HepG2 (cell line): ENCODE data around the gene IFT88. TPM values are rescaled to one million over a fixed set of nuclear protein-coding genes. Genes with fewer than 3 reads are reported as not detected.
A peak's percentile ranks its signal among the peaks of the same experiment; 100 is the strongest.

Source experiments
- EHMT2 ChIP-seq: fragments of 200-600 bp; sonication (generic); IDR thresholded peaks from 2 replicates; pipeline ENCODE4 v1.7.0; 2017; ENCODE audit warnings: antibody characterized with exemption, low read depth, low read length, borderline replicate concordance
- ETV5 ChIP-seq: IDR thresholded peaks from 2 replicates; pipeline ENCODE4 v1.6.1; 2018; ENCODE audit warnings: missing biosample characterization, missing genetic modification reagents, inconsistent platforms, borderline replicate concordance
- FOXA3 ChIP-seq: IDR thresholded peaks from 2 replicates; pipeline ENCODE4 v1.6.1; 2016; ENCODE audit warnings: missing genetic modification reagents, missing compliant biosample characterization
- HOXA3 ChIP-seq: sonication (generic); formaldehyde crosslinking; IDR thresholded peaks from 2 replicates; pipeline ENCODE4 v1.5.0; 2020; ENCODE audit warnings: missing genetic modification reagents
- MAFF ChIP-seq: IDR thresholded peaks from 2 replicates; pipeline ENCODE4 v1.6.1; 2011; ENCODE audit warnings: low read depth, low read length, improper control_type of control experiment
- MATR3 ChIP-seq: sonication (generic); formaldehyde crosslinking; IDR thresholded peaks from 2 replicates; pipeline ENCODE4 v1.4.0; 2020; ENCODE audit warnings: missing genetic modification reagents
- MED8 ChIP-seq: sonication (generic); formaldehyde crosslinking; IDR thresholded peaks from 2 replicates; pipeline ENCODE4 v1.8.1; 2023; ENCODE audit warnings: mild to moderate bottlenecking, missing genetic modification reagents; ENCODE audit not compliant: insufficient replicate concordance
- MXD4 ChIP-seq: IDR thresholded peaks from 2 replicates; pipeline ENCODE4 v1.6.1; 2016; ENCODE audit warnings: mild to moderate bottlenecking, missing biosample characterization, missing genetic modification reagents
- NAIF1 ChIP-seq: sonication (generic); formaldehyde crosslinking; IDR thresholded peaks from 2 replicates; pipeline ENCODE4 v1.5.0; 2020; ENCODE audit warnings: mild to moderate bottlenecking, missing genetic modification reagents, borderline replicate concordance
- PTBP1 ChIP-seq: fragments of 200-400 bp; formaldehyde crosslinking; IDR thresholded peaks from 2 replicates; pipeline ENCODE4 v1.6.1; 2018; ENCODE audit warnings: low read length, low read depth; ENCODE audit not compliant: poor library complexity, severe bottlenecking
- RERE ChIP-seq: IDR thresholded peaks from 2 replicates; pipeline ENCODE4 v1.6.1; 2016; ENCODE audit warnings: low read depth, missing genetic modification reagents, missing compliant biosample characterization
- REST ChIP-seq, 2 experiments: IDR thresholded peaks; 2 replicates each; pipeline ENCODE4 v1.6.1; 2011 to 2012; ENCODE audit warnings: low read length in 2 of 2, borderline replicate concordance in 1 of 2, low read depth in 1 of 2, mild to moderate bottlenecking in 1 of 2, moderate library complexity in 1 of 2
- SMARCC2 ChIP-seq: fragments of 450-650 bp; IDR thresholded peaks from 2 replicates; pipeline ENCODE4 v1.6.1; 2017; ENCODE audit warnings: antibody characterized with exemption, mild to moderate bottlenecking
- TARDBP ChIP-seq: sonication (generic); formaldehyde crosslinking; IDR thresholded peaks from 2 replicates; pipeline ENCODE4 v1.8.0; 2022; ENCODE audit warnings: mild to moderate bottlenecking, missing genetic modification reagents
- ZNF234 ChIP-seq: sonication (generic); formaldehyde crosslinking; conservative IDR thresholded peaks from 2 replicates; pipeline ENCODE4 v1.5.1; 2020; ENCODE audit warnings: mild to moderate bottlenecking, missing genetic modification reagents
- ZNF354B ChIP-seq: sonication (generic); formaldehyde crosslinking; IDR thresholded peaks from 2 replicates; pipeline ENCODE4 v1.8.0; 2022; ENCODE audit warnings: mild to moderate bottlenecking, missing genetic modification reagents
- ZNF446 ChIP-seq: sonication (generic); formaldehyde crosslinking; IDR thresholded peaks from 2 replicates; pipeline ENCODE4 v1.5.0; 2020; ENCODE audit warnings: mild to moderate bottlenecking, missing genetic modification reagents
- ZNF713 ChIP-seq: sonication (generic); formaldehyde crosslinking; IDR thresholded peaks from 2 replicates; pipeline ENCODE4 v1.4.0; 2020; ENCODE audit warnings: mild to moderate bottlenecking, missing genetic modification reagents
- ZNF878 ChIP-seq: sonication (generic); formaldehyde crosslinking; IDR thresholded peaks from 2 replicates; pipeline ENCODE4 v1.8.1; 2023; ENCODE audit warnings: mild to moderate bottlenecking, missing genetic modification reagents, moderate library complexity
- ZSCAN21 ChIP-seq: sonication (generic); formaldehyde crosslinking; IDR thresholded peaks from 2 replicates; pipeline ENCODE4 v1.8.0; 2022; ENCODE audit warnings: mild to moderate bottlenecking, missing genetic modification reagents, moderate library complexity, borderline replicate concordance
- polyA plus RNA-seq, 8 experiments: library from polyadenylated mRNA; depleted of rRNA in 3 of 8; stranded (reverse) in 7 of 8; unstranded in 1 of 8; fragments of >200 nt; fragmentation: Illumina TruSeq in 4 of 8; extraction: Trizol in 4 of 8; gene quantifications; 2 replicates each; pipeline versions ENCODE4 v1.2.1 to v1.2.3, GENCODE V29; 2011 to 2016; ENCODE audit warnings: low read depth in 4 of 8, missing spikeins in 1 of 8, mixed read lengths in 1 of 8; ENCODE audit not compliant: insufficient read depth in 1 of 8
- total RNA-seq, 5 experiments: library from RNA; depleted of rRNA; stranded (reverse); fragments of >200 nt; fragmentation: Illumina TruSeq; extraction: Trizol; gene quantifications; 2 replicates each; pipeline ENCODE4 v1.2.3, GENCODE V29; 2016; ENCODE audit warnings: low read depth in 1 of 5

IFT88 gene
- total and polyA plus RNA-seq, 2 of the 13 experiments (the other 11 are each of a cell fraction or from before 2014, with no cell fraction given), result 8.4 to 19.9 TPM

- TF ChIP-seq REST (IDR thresholded peaks at IDR 0.05; ENCODE audit: borderline replicate concordance in 1 of 2, low read depth in 1 of 2, low read length in 2 of 2), result 0 out of 4 replicates have a peak, but pooled peaks of 1 of the 2 experiments have one; percentile 19
- no peak for TF ChIP-seq SMARCC2
- TF ChIP-seq ZSCAN21 (CRISPR knock-in tag), result peak; percentile 79
- peak; percentile 75; the same call in 1 of the 2 replicates for TF ChIP-seq NAIF1 (CRISPR knock-in tag)
- no peak; the same call in 1 of the 2 replicates for TF ChIP-seq ZNF234 (CRISPR knock-in tag)
- peak; percentile 86 for TF ChIP-seq HOXA3 (CRISPR knock-in tag)
- peak; percentile 23 for TF ChIP-seq PTBP1
- TF ChIP-seq RERE, result no peak
- TF ChIP-seq ZNF446 (CRISPR knock-in tag), result 0 out of 2 replicates have a peak, but pooled peaks have one; percentile 53
- TF ChIP-seq EHMT2, result no peak
- no peak for TF ChIP-seq MAFF
- no peak for TF ChIP-seq FOXA3 (CRISPR knock-in tag)
- TF ChIP-seq MED8 (CRISPR knock-in tag), result no peak
- TF ChIP-seq ZNF713, result peak; percentile 90; the same call in 1 of the 2 replicates
- no peak for TF ChIP-seq ZNF878
- TF ChIP-seq ETV5 (CRISPR knock-in tag), result no peak; the same call in 1 of the 2 replicates
- 0 out of 2 replicates have a peak, but pooled peaks have one; percentile 27 for TF ChIP-seq TARDBP (CRISPR knock-in tag)
- TF ChIP-seq MATR3 (CRISPR knock-in tag), result no peak
- TF ChIP-seq MXD4 (CRISPR knock-in tag), result peak; percentile 67; the same call in 1 of the 2 replicates
- no peak for TF ChIP-seq ZNF354B (CRISPR knock-in tag)
These were observed at the start of gene IFT88 (continued) for GRCh38 chr13:20566898-20567874.
